HG03064 (cell line): ENCODE measurements around the gene SSU72.
"Not testable (repeated sequence)": the region's sequence is repeated elsewhere in the genome, so short reads cannot be mapped to it uniquely, and the experiment has no call there.

Experiments
- ATAC-seq: cut with Tn5 transposase; IDR thresholded peaks from one replicate; pipeline ENCODE4 v1.9.1; 2021; ENCODE audit warnings: low read depth; ENCODE audit not compliant: unreplicated experiment

The SSU72 gene

DNA sequence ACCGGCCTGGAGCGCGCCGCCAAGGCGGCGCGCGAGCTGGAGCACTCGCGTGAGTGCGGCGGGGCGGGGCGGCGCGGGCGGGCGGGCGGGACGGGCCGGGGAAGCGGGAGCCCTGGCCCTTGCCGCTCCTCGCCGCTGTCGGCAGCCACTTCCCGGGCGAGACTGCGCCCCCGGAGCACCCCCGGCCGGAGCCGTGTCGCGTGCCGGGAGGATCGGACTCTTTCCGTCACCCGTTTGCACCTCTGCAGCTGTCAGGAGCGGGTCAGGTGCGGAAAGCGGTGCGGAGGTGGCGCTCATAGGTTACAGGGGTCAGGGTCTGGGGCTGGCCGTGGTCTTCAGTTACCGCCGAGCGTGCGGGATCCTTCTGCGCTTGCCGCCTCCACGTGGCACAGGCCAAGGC lies 62.2 kb downstream of the SSU72 start:
- peak; percentile 4 for ATAC-seq

DNA sequence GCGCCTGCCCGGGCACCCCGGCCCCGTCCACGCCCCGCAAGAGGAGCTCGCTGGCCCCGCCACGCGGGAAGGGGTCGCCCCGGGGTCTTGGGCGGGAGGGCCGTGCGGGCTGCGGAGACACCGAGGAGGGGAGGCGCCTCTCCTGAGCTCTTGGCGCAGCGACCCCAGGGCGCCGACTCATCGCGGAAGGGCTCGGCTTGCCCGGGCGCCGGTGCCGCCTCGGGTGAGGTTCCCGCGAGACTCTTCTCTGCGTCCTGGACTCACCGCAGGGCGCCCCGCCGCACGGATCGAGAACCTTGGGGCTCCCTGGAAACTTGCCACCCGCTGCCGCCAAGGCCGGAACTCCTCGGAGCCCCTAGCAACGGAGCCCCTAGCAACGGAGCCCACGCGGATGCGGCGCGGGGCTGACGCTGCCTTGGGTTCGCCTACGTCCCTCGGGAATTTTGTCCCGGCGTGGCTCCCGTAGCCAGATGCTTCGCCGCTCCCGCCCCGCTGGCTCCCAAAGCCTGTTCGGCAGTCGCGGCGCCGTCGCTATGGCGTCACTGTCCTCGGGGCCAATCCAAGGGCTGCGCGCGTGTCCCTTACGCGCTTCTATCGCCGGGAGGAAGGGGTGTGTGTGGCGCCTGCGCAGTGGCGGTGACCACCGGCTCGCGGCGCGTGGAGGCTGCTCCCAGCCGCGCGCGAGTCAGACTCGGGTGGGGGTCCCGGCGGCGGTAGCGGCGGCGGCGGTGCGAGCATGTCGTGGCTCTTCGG lies 63.0 kb downstream of the SSU72 start, which contains the start of gene ATAD3A:
ATAD3A (plus strand) TSS at position 630 of the 753 bp plus-strand sequence; CDS start at position 737, 107 bp downstream.
- peak; percentile 72 for ATAC-seq

DNA sequence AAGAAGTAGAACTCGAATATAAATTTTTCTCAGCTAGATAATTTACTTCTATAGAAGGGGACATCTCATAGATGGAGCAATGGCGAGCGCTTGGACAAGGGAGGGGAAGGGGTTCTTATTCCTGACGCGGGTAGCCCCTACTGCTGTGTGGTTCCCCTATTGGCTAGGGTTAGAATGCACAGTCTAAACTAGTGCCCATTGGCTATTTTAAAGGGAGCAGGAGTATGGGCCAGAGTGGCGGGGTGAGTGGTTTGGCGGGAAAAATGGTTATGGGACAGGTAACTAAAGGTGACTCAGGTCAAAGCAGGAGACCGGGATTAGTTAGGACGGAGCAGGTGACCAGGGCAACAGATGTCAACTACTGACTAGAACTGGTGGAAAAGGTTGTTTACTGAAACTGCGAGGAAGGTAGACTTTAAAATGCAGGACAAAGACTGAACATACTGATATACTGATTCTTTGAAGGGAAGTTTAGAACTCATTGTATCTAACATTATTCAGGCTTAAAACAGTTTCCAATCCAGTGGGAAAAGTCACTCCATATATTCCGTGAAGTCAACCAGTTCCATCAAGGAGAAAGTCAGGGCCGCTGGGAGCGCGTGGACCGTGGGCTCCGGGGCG lies 63.6 kb downstream of the SSU72 start:
- ATAC-seq, result no peak

DNA sequence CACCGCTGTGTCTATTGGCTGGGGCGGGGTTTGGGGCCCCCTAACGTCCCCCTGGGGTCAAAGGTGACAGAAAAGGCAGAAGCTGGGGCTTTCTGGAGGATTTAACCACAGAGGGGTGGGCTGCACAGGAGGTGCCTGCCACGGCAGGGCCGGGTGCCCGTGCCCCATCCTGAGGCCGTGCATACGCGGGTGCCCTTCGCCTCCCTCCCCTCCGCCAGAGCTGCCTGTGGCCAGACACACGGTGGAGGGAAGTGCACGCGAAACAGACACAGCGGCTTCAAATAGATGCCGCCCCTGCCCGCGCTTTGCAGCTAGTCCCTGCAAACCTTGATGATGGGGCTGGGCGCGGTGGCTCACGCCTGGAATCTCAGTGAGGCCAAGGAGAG lies 65.2 kb downstream of the SSU72 start:
- ATAC-seq, result not testable (repeated sequence)

DNA sequence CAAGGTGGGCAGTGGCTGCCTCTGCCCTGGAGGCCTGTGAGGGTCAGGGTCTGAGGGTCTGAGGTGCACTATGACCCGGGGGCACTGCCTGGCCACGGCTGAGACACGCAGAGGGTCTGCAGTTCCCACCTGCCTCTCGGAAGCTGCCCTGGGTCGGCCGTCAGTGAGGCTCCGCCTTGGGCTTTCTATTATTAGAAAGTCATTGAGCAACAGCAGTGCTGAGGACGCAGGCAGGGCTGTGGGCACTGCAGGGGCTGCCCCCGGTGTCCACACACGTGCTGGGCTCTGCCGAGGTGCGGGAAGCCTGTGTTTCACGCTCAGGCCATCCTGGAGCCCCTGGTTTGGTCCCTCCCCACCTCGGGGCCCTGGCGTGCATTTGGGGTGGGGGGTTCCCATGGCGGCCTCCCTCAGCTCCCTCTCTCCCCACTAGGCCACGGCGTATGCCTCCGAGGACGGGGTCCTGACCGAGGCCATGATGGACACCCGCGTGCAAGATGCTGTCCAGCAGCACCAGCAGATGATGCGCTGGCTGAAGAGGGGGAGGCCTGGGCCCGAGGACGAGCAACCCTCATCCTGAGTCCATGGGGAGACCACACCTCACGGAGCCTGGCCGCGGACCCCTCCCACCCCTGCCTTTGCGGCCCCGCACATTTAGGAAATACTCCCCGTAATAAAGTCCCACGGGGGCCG lies 65.7 kb downstream of the SSU72 start:
- ATAC-seq, result not testable (repeated sequence)

DNA sequence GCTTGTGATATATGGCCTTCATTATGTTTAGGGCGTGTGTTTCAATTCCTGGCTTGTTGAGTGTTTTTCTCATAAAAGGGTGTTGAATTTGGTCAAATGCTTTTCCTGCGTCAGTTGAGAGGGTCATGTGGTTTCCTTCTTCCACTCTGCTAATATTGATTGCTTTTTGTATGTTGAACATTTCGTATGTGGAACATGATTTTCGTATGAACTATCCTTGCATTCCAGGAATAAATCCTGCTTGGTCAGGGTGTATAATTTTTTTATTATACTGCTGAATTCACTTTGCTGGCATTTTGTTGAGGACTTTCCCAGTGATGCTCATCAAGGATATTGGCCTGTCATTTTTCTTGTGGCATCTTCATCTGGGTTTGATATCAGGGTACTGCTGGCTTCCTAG lies 67.4 kb downstream of the SSU72 start:
- no peak for ATAC-seq

DNA sequence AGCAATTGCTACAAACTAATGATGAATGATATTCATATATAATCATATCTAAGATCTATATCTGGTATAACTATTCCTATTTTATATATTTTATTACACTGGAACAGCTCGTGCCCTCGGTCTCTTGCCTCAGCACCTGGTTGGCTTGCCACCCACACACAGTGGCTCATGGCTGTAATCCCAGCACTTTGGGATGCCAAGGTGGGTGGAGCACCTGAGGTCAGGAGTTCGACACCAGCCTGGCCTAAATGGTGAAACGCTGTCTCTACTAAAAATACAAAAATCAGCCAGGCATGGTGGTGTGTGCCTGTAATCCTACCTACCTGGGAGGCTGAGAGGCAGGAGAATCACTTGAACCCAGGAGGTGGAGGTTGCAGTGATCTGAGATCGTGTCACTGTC lies 68.9 kb downstream of the SSU72 start:
- not testable (repeated sequence) for ATAC-seq

DNA sequence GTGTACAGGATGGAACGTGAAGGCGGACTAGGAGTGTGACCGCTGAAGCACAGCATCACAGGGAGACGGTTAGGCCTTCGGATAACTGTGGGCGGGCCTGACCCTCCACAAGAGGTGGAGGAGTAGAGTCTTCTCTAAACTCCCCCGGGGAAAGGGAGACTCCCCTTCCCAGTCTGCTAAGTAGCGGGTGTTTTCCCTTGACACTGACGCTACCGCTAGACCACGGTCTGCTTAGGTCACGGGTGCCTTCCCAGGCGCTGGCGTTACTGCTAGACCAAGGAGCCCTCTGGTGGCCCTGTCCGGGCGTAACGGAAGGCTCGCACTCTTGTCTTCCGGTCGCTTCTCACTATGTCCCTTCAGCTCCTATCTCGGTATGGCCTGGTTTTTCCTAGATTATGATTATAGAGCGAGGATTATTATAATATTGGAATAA lies 69.3 kb downstream of the SSU72 start:
- not testable (repeated sequence) for ATAC-seq

DNA sequence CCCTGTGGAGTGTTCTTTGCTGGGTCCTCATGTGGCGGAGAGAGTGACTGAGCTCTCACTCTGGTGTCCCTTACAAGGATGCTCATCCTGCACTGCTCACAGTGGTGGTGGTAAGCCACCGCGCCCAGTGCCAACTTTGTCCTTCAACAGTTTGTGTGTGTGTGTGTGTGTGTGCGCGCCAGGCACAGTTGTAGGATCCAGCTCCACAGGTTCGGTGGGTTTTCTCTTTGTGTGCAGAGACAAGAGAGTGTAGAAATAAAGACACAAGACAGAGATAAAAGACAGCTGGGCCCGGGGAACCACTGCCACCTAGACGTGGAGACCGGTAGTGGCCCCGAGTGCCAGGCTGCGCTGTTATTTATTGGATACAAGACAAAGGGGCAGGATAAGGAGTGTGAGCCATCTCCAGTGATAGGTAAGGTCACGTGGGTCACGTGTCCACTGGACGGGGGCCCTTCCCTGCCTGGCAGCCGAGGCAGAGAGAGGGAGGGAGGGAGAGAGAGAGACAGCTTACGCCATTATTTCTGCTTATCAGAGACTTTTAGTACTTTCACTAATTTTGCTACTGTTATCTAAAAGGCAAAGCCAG lies 69.8 kb downstream of the SSU72 start:
- not testable (repeated sequence) for ATAC-seq

DNA sequence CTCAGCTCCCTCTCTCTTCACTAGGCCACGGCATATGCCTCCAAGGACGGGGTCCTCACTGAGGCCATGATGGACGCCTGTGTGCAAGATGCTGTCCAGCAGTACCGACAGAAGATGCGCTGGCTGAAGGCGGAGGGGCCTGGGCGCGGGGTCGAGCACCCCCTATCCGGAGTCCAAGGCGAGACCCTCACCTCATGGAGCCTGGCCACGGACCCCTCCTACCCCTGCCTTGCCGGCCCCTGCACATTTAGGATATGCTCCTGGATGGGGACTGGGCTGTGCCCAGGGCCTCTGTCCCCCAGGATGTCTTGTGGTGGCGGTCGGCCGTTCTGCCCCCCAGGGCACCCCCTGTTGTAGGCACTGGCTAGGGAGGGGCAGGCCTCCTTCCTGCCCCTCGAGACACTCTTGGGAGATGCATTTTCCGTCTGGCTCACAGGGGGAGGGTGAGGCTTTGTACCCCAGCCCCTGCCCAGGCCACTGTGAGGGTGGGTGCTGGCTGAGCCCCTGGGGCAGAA lies 79.1 kb downstream of the SSU72 start:
- not testable (repeated sequence) for ATAC-seq

DNA sequence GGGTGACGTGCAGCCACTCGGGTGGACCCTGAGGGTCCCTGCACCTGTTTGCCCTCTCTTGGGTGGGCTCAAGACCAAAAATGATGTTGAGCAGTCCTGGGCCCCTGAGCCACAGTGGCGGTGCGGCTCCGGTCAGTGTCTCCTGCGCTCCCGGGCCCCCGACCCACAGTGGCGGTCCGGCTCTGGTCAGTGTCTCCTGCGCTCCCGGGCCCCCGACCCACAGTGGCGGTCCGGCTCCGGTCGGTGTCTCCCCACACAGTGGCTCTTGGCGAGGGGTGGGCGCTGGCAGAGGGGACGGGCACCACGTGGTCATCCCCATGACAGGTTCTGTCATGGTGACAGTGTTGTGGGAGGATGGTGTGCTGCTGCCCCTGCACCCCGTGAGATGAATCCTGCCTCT lies 80.4 kb downstream of the SSU72 start:
- not testable (repeated sequence) for ATAC-seq
